LNCaP clone FGC (cell line): ENCODE measurements around the gene ZAR1.

Source experiments
- DNase-seq: peaks from one replicate; pipeline ENCODE4 v3.0.0-alpha.2; 2011; ENCODE audit warnings: low read depth
- H3K4me3 ChIP-seq: 2 replicates; pipeline ENCODE4 v1.5.1; 2011; ENCODE audit warnings: mild to moderate bottlenecking, low read depth, low read length, control low read depth
- CTCF ChIP-seq: IDR thresholded peaks from 2 replicates; pipeline ENCODE4 v1.5.1; 2012; ENCODE audit warnings: mild to moderate bottlenecking; ENCODE audit not compliant: control insufficient read depth, insufficient read depth; ENCODE audit errors: extremely low read depth

The ZAR1 gene

GRCh38 chr4:48489683-48490011, 405 bp upstream of the ZAR1 start:
- no peak for DNase-seq
- TF ChIP-seq CTCF: no peak
- no peak overlapping the region for H3K4me3 ChIP-seq

GRCh38 chr4:48490680-48491513, 845 bp downstream of the ZAR1 start:
- H3K4me3 ChIP-seq: no peak overlapping the region
- DNase-seq: no peak
- no peak for TF ChIP-seq CTCF

- TF ChIP-seq CTCF: no peak
- DNase-seq: no peak
- H3K4me3 ChIP-seq: no peak overlapping the region
Measured at GRCh38 chr4:48491514-48492176, 1.6 kb downstream of the ZAR1 start.

- no peak for TF ChIP-seq CTCF
- no peak overlapping the region for H3K4me3 ChIP-seq
- no peak for DNase-seq
Measured at GRCh38 chr4:48493452-48494100, 3.5 kb downstream of the ZAR1 start.

GRCh38 chr4:48495941-48496340, 5.9 kb downstream of the ZAR1 start:
- no peak for TF ChIP-seq CTCF
- H3K4me3 ChIP-seq: no peak overlapping the region
- no peak for DNase-seq

- TF ChIP-seq CTCF: no peak
- DNase-seq: no peak
- no peak overlapping the region for H3K4me3 ChIP-seq
Measured at GRCh38 chr4:48498895-48499294, 8.8 kb downstream of the ZAR1 start.
